Calu3 (cell line): ENCODE data around the gene PLEKHM3. TPM values are rescaled to one million over a fixed set of nuclear protein-coding genes. Genes with fewer than 3 reads are reported as not detected.
A peak's percentile ranks its signal among the peaks of the same experiment; 100 is the strongest.

Experiments used
- BruUV-seq: library from RNA; stranded (reverse); fragments of 400-500 nt; replicated peaks from 2 replicates; lab custom pipeline; 2021; lab: Mats Ljungman, UMichigan
- CTCF ChIA-PET: fragments of 300-600 bp; sonication (Branson Sonifier 250); formaldehyde crosslinking; loops from one replicate; lab custom pipeline; 2022; ENCODE audit warnings: antibody characterized with exemption; lab: Charles Lee
- DNase-seq: peaks from one replicate; pipeline ENCODE4 v3.0.0; 2022
- H3K27ac Mint-ChIP-seq: one replicate; pipeline ENCODE4 v1.8.0; 2022; ENCODE audit warnings: mixed read lengths; ENCODE audit not compliant: unreplicated experiment
- H3K27me3 Mint-ChIP-seq: one replicate; pipeline ENCODE4 v1.8.0; 2022; ENCODE audit warnings: mixed read lengths; ENCODE audit not compliant: unreplicated experiment
- H3K36me3 Mint-ChIP-seq: one replicate; pipeline ENCODE4 v1.8.0; 2022; ENCODE audit warnings: mild to moderate bottlenecking, moderate library complexity, mixed read lengths; ENCODE audit not compliant: insufficient read depth, unreplicated experiment
- H3K4me1 Mint-ChIP-seq: one replicate; pipeline ENCODE4 v1.8.0; 2022; ENCODE audit warnings: mild to moderate bottlenecking, low read depth, mixed read lengths; ENCODE audit not compliant: unreplicated experiment
- H3K4me3 Mint-ChIP-seq: one replicate; pipeline ENCODE4 v1.8.0; 2022; ENCODE audit warnings: mild to moderate bottlenecking, low read depth, moderate library complexity, mixed read lengths; ENCODE audit not compliant: unreplicated experiment
- H3K9me3 Mint-ChIP-seq: one replicate; pipeline ENCODE4 v1.8.0; 2022; ENCODE audit warnings: low read depth, mixed read lengths; ENCODE audit not compliant: unreplicated experiment
- intact Hi-C: fragments of 100-400 bp; cut with micrococcal nuclease; formaldehyde crosslinking; loops from one replicate; pipeline ENCODE4 v1.10.0; 2022; ENCODE audit not compliant: unreplicated experiment
- total RNA-seq: library from RNA; stranded (reverse); gene quantifications from 2 replicates; pipeline ENCODE4 v1.2.3, GENCODE V29; 2022
- TF ChIP-seq, protein P1 (sequence below): fragments of 200-600 bp; IDR thresholded peaks from one replicate; pipeline ENCODE4 v1.8.0; 2022; ENCODE audit warnings: antibody characterized with exemption; ENCODE audit not compliant: unreplicated experiment

PLEKHM3 gene
- total RNA-seq, 1 experiment from 2014 or later, result 8.0 TPM

DNA sequence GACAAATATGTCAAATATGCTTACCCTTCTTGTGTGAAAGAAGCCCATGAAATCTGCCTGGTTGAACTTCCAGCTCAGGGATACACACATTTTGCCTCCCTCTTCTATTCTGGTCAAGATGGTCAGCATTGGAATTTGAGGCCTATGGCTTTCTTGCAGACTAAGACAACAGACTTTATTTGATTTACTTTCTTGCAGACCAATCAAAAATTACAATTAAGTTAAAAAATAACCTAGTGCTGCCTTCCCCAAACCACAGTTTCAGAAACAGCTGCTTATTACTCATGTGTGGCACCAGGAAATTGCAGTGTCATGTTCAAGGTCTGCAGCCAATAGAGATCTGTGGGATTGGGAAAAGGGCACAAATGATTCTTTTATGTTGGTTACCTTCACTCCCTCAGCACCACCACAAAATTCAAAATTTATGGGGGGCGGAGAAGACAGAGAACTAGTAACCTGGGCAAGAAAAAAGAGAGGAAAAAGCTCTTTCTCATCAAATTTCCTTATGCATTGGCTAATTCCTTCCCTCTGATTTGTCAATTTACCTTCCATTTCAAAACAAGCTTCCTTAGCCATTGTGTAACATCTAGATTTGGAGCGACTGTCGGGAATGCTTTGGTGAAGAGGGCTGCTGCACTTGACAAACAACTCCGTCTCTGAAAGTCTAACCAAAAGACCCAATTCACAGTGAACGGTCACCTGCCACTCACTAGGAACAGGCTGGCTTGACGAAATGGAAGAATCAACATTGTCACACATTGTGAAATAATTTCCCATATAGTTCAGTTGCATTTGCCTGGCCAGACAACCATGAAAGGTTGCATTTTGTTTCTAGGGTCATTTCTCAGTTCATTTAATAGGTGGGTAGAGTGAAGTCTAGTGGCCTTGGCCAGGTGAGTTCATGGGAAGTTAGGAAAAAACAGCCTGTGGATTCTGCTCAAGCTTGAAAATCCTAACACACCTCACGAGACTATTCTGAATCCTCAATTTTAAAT, 155.2 kb downstream of the PLEKHM3 start:
- intact Hi-C loops, result loop anchor here (2.0 to 5.0 kb wide), 2 partner anchors 37 to 103 kb away; partner anchors contain the start of gene FZD5
- CTCF ChIA-PET, result interaction anchor here (0.6 to 1.7 kb wide), 4 partner anchors 23 to 170 kb away, joined by 3 to 14 read pairs (median 5); no protein-coding TSS in a partner anchor

GRCh38 chr2:207868855-207869596, 156.3 kb downstream of the PLEKHM3 start:
- Mint-ChIP-seq H3K27me3 (no peaks in the 10 kb centered on the region), H3K9me3 (no peaks in the 10 kb centered on the region), H3K4me3 (peak overlapping the region; percentile 9), H3K4me1 (peaks cover 53% of the 10 kb centered on the region), H3K36me3 (peaks cover 13% of the 10 kb centered on the region), H3K27ac (peak overlapping the region; percentile 83)
- CTCF ChIA-PET, result interaction anchor here (0.8 to 1.7 kb wide), 2 partner anchors 50 to 171 kb away, joined by 3 to 14 read pairs; no protein-coding TSS in a partner anchor
- DNase-seq, result no peak
- intact Hi-C loops, result loop anchor here (2.0 to 5.0 kb wide), 2 partner anchors 38 to 102 kb away; partner anchors contain the start of gene FZD5
- BruUV-seq, result no TSS peak
- TF ChIP-seq, protein P1, sequence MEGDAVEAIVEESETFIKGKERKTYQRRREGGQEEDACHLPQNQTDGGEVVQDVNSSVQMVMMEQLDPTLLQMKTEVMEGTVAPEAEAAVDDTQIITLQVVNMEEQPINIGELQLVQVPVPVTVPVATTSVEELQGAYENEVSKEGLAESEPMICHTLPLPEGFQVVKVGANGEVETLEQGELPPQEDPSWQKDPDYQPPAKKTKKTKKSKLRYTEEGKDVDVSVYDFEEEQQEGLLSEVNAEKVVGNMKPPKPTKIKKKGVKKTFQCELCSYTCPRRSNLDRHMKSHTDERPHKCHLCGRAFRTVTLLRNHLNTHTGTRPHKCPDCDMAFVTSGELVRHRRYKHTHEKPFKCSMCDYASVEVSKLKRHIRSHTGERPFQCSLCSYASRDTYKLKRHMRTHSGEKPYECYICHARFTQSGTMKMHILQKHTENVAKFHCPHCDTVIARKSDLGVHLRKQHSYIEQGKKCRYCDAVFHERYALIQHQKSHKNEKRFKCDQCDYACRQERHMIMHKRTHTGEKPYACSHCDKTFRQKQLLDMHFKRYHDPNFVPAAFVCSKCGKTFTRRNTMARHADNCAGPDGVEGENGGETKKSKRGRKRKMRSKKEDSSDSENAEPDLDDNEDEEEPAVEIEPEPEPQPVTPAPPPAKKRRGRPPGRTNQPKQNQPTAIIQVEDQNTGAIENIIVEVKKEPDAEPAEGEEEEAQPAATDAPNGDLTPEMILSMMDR, result no peak

More for the DNA sequence above, 155.2 kb downstream of the PLEKHM3 start:
- DNase-seq, result peak; percentile 35
- no peaks in the 10 kb centered on the region for H3K27me3 Mint-ChIP-seq
- TF ChIP-seq, protein P1, result no peak
- H3K9me3 Mint-ChIP-seq, result no peaks in the 10 kb centered on the region
- H3K36me3 Mint-ChIP-seq, result peaks cover 10% of the 10 kb centered on the region
- no TSS peak for BruUV-seq
- peak overlapping the region; percentile 9 for H3K4me3 Mint-ChIP-seq
- H3K27ac Mint-ChIP-seq, result peak overlapping the region; percentile 83
- H3K4me1 Mint-ChIP-seq, result peaks cover 42% of the 10 kb centered on the region

DNA sequence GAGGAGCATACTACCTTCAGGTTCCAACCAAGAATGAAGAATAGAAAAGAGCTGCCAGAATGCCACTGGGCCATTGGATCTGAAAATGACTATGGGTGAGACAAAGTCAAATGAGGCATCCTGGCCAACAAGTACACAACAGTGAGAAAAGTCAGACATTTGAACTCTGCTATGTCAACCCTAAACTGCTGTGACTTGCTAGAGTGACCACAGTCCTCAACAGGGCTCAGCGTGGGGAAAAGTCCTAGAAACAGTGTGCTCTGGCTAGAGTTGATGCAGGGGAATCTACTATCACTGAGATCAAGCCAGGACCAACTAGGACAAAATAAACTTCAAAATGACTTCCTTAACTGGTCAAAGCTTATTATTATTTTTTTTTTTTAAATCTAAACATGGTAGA, 157.4 kb downstream of the PLEKHM3 start:
- Mint-ChIP-seq H3K36me3 (peaks cover 13% of the 10 kb centered on the region), H3K27ac (no peak overlapping the region)

More for the DNA sequence above, 157.4 kb downstream of the PLEKHM3 start:
- TF ChIP-seq, protein P1, result no peak
- intact Hi-C loops, result loop anchor here (2.0 to 5.0 kb wide), 2 partner anchors 39 to 101 kb away; partner anchors contain the start of gene FZD5
- no peak overlapping the region for H3K4me3 Mint-ChIP-seq
- no TSS peak for BruUV-seq
- no peaks in the 10 kb centered on the region for H3K9me3 Mint-ChIP-seq
- no peak for DNase-seq
- no peaks in the 10 kb centered on the region for H3K27me3 Mint-ChIP-seq
- H3K4me1 Mint-ChIP-seq, result peaks cover 54% of the 10 kb centered on the region
- CTCF ChIA-PET, result no interaction called here
